Measurements from ENCODE around the gene IL17RD.

IL17RD gene

GRCh38 chr3:57128826-57129667 is 36.1 kb downstream of the IL17RD start:
- in situ Hi-C loops (cut with MboI; ENCODE audit: low sequenced_read_pairs, unreplicated experiment): no loop called here
- no peak for DNase-seq (ENCODE audit: low spot score)
- no peak for TF ChIP-seq CTCF (IDR thresholded peaks at IDR 0.05; ENCODE audit: borderline replicate concordance, control extremely low read depth, extremely low read depth, insufficient read depth, missing control alignments)

- TF ChIP-seq CTCF (IDR thresholded peaks at IDR 0.05; ENCODE audit: borderline replicate concordance, control extremely low read depth, extremely low read depth, insufficient read depth, missing control alignments): no peak
- in situ Hi-C loops (cut with MboI; ENCODE audit: low sequenced_read_pairs, unreplicated experiment): no loop called here
- no peak for DNase-seq (ENCODE audit: low spot score)
These were observed 37.1 kb downstream of the IL17RD start for GRCh38 chr3:57127891-57128518.

- in situ Hi-C loops (cut with MboI; ENCODE audit: low sequenced_read_pairs, unreplicated experiment): no loop called here
- no peak for TF ChIP-seq CTCF (IDR thresholded peaks at IDR 0.05; ENCODE audit: borderline replicate concordance, control extremely low read depth, extremely low read depth, insufficient read depth, missing control alignments)
- DNase-seq (ENCODE audit: low spot score): no peak
These were observed 38.9 kb downstream of the IL17RD start for GRCh38 chr3:57126244-57126643.

GRCh38 chr3:57120451-57121174 is 44.5 kb downstream of the IL17RD start:
- in situ Hi-C loops (cut with MboI; ENCODE audit: low sequenced_read_pairs, unreplicated experiment): no loop called here
- DNase-seq (ENCODE audit: low spot score): no peak
- no peak for TF ChIP-seq CTCF (IDR thresholded peaks at IDR 0.05; ENCODE audit: borderline replicate concordance, control extremely low read depth, extremely low read depth, insufficient read depth, missing control alignments)

DNA sequence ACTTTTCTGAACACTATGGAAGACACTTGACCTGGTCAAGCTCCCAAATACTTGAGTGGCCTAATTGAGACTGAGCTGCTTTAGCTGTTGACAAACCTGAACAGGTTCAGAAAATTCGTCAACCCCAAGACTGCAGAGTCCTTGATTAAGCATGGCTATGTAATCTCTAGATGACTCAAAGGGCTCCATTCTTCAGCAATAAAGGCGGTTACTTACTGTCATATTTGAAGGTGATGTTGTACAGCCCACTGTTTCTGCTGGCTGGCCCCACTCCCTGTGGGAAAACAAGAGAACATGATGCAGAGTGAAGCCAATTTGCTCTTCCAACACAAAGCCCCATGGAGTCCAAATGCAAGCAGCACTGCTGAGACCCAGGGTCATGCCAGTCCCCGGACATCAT is 45.1 kb downstream of the IL17RD start:
- in situ Hi-C loops (cut with MboI; ENCODE audit: low sequenced_read_pairs, unreplicated experiment): no loop called here
- no peak for DNase-seq (ENCODE audit: low spot score)
- no peak for TF ChIP-seq CTCF (IDR thresholded peaks at IDR 0.05; ENCODE audit: borderline replicate concordance, control extremely low read depth, extremely low read depth, insufficient read depth, missing control alignments)

DNA sequence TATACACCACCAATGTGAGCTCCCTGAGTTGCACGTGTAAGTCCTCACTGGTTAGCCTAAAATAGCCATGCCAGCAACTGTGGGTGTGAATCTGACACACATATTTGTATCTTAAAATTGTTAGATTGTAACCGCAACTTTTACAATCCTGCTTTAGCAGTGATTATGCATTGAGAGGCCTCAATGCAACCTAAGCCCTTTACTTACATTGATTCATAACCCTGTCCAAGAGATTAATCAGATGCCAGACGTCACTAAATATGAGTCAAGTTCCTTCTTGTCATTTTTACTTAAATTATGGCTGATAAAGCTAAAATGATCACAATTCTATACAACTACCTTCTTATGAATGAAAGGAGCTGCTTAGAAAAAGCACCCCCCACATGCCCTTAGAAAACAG is 46.9 kb downstream of the IL17RD start:
- no peak for TF ChIP-seq CTCF (IDR thresholded peaks at IDR 0.05; ENCODE audit: borderline replicate concordance, control extremely low read depth, extremely low read depth, insufficient read depth, missing control alignments)
- in situ Hi-C loops (cut with MboI; ENCODE audit: low sequenced_read_pairs, unreplicated experiment): no loop called here
- no peak for DNase-seq (ENCODE audit: low spot score)

Measured in GM13976 (cell line).